GM18951 (cell line): ENCODE measurements around the gene MEF2D.
A peak's percentile ranks its signal among the peaks of the same experiment; 100 is the strongest.

Source experiments
- POLR2A ChIP-seq: IDR thresholded peaks from 4 replicates; pipeline ENCODE4 v1.6.1; 2011; ENCODE audit warnings: mild to moderate bottlenecking; ENCODE audit not compliant: insufficient read length, insufficient read depth; ENCODE audit errors: extremely low read depth
- in situ Hi-C: fragments of 300-500 bp; cut with MboI; formaldehyde crosslinking; loops from one replicate; pipeline ENCODE4 v1.12.0; 2022; ENCODE audit warnings: low sequenced_read_pairs, mixed read lengths, inconsistent platforms; ENCODE audit not compliant: unreplicated experiment

MEF2D gene

DNA sequence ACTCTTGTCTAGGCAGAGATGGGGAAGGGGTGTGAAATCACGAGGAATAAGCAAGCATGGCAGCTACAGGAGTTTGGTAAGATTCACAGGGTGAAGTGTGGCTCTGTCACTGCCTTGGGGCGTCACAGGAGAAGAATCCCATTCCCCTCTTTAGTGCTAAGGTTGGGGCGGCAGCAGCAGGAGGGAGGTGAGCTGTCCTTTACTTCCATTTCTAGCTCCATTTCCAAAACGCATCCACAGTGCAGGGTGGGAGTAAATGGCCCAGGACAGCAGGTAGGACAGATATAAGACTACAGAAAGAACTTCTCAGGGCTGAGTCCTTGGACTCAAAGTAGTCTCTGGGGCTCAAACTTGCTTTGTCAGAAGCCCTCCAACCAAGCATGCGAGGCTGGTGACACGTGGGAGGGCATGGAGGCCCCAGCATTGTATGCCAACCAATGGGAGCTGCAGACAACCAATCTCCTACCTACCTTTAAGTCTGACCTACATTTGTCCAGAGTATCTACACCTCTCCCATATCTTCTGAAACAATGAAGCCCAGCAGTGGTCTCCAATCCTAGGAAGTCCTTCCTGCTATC lies 8.5 kb downstream of the MEF2D start:
- no peak for TF ChIP-seq POLR2A
- in situ Hi-C loops: no loop called here

DNA sequence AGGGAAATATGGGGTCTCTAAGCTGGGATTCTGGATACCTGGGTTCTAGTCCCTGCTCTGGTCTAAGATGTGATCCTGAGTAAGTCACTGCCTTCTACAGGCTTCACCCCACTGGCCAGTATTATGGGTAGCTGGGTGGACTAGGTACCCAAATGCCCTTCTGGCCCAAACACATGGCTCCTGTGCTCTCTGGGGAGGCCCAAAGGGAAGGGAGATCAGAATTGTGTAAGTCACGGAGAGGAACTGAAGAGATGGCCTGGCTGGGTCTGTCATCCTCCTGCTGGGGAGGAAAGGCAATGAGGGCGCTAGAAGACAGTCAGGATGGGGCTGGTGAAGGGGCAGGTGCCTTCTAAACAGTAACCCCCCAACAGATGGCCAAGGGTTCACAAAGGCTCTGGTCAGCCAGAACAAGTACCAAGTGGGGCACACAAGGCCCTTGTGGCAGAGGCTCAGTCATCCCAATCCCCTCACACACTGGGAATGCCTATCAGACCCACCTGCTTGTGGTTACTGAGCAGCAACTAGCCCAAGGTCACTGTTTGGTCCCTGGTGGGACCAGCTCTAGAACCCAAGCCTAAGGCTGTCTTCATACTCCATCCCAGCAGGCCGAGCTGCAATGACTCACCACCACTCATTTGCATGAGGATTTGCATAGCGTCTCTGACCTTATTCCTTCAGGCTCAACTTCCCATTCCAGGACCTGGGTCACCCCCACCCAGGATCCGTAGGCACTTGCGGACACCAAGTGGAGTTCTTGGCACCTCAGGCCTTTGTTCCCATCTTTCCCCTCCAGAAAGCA lies 9.2 kb downstream of the MEF2D start:
- in situ Hi-C loops: no loop called here
- TF ChIP-seq POLR2A: peak; percentile 55

DNA sequence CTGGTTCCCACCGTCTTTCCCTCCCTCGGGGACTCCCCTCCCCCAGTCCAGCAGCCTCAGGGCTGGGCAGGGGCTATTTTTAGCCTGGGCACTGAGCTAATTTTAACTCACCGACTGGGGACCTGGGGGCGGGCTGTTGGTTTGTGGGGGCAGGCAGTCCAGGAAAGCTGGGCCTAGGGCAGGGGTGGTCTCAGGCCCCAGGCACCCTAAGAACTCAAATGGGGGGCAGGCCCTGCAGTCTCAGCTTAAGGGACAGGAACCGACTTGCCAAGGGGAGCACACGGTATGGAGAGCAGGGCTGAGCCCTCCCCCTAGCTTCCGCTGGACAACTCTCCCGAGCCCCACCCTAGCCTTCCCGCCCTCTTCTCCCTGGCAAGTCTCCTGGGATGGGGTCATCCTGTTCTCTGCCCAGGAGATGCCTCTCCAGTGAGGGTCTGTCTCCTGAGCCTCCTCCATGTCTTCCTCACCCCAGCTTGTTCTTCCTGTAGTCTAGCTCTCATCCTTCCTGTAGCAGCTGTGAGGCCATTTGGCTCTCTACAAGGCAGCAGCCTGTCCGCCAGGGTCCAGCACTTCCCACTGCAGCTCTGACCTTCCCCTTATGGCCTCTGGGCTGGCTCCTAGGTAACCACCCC lies 10.1 kb downstream of the MEF2D start:
- no peak for TF ChIP-seq POLR2A
- in situ Hi-C loops: no loop called here

DNA sequence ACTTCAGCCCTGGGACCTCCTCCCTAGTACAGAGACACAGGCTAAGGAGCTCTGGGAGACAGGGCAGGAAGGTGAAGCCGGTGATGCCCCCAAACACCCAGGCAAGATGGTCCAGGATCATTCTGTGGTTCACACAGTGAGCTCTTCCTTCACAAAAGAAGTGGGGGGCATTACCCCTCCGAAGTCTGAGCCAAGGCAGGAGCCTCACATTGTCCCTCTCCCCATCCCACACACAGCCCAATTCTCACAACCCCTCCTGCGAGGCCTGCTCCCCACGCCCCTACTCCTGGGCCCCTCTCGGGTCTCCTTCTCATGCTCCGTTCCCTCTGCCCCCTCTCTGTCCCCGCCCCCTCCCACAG lies 10.7 kb downstream of the MEF2D start:
- in situ Hi-C loops: no loop called here
- peak; percentile 4 for TF ChIP-seq POLR2A

DNA sequence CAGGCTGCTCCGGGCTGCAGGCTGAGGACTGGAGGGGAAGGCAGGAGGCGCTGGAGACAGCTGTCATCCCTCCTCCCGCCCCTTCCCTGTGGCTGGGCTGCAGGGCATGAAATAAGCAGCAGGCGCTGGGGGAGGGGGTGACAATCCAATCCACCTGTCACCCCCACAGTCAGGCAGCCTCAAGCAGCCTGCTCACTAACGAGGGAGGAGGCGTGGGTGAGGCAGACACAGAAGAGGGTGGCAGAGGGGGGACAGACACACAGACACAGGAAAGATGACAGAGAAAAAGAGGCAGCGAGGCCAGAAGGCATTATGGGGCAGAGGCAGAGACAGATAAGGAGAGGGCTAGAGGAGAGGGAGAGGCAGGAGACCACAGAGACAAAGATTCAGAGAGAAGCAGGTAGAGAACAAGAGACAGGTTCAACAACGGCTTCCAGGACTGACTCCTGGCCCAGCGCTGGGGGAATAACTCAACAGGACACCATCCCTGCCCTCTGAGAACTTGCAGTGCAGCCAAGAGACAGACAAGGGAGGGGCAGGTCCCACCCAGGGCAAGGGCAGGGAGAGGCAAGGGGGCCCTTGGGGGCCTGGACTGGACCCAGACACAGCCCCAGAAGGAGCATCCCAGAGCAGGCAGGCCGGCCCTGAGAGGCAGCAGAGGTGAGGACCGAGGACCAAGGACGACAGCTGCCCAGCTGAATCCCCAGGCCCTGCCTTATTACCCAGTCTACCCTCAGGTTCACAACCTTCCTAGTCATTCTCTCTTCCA lies 11.2 kb downstream of the MEF2D start:
- in situ Hi-C loops: no loop called here
- peak; percentile 45 for TF ChIP-seq POLR2A

DNA sequence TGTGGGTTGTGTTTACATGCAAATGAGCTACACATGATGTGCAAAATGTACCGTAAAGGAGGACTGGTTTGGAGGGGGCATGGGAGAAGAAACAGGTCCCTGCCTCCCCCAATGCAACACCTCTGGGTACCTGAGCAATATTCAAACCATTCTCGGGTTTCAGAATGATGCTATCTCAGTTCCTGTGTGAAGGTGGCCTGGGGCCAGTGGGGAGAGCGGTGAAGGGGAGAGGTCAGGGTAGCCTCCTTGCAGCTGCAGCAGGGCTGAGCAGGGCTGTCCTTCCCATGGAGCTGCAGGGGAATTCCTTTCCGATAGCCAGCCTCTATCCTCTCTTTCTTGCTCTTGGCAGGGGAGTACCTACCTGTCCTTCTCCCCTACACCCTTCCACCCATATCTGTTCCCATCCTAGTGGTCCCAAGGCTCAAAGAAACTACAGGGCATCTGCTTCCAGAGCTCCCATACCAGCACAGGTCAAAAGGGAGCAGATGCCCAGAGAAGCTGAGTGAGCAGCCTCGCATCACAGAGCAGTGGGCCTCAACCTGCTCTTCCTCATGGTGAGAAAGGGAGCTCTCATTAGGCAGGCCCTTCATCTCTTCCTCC lies 11.9 kb downstream of the MEF2D start:
- in situ Hi-C loops: no loop called here
- no peak for TF ChIP-seq POLR2A

DNA sequence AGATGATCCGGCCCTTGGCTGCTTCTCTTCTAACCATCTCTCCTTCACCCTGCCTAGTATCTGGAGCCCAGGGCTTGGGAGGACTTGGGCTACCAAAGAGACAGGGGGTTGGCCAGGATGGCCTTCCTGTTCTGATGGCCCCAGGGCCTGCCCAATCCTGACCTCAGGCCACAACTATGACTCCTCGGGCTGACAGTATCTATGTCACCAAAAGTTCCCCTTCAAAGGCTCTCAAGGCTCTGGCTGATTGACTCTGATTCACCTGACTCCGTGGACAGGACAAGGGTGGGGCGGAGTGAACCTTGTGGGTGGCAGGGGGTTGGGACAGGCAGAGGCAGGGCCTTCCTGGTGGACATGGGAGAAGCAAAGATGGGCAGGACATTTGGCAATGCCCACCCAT lies 12.7 kb downstream of the MEF2D start:
- in situ Hi-C loops: no loop called here
- no peak for TF ChIP-seq POLR2A

DNA sequence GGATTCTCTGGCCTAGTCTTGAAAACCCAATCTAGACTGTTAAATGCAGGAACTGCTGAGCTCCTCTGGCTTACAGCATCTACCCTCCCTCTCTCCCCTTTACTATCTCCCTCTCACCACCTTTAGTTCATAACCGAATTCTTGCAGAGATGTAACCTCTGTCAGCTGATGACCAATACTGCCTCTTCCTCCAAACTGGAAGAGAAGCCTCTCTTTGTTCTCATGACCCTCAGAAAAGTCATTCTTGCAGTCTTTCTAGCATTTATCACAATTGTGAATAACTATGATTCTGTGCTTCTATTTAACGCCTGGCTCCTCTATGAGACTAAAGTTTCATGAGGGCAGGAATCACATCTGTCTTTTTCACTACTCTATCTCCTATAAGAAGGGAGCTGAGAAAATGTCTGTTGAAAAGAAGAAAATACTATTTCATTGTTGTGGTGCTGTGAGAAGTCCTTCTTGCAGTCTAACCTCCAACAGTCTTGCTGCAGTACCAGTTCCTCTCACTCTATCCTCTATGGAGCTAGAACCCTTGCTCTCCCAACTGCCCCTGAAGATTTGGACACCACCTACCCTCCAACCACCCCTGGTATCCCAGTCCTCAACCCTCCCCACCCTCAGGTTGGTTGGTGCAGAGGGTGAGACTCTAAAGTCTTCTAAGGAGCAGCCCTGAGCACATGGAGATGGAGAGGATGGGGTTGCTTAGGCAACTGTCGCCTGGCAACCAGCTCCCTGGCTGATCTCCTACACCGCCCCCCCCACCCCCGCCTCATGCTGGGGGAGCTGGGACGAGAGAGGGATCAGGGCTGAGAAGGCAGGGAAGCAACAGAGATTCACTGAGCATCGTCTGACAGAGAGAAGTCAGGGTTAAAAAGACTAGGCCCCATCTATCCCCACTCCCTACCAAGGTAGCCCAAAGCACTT lies 13.9 kb downstream of the MEF2D start:
- in situ Hi-C loops: no loop called here
- TF ChIP-seq POLR2A: no peak

DNA sequence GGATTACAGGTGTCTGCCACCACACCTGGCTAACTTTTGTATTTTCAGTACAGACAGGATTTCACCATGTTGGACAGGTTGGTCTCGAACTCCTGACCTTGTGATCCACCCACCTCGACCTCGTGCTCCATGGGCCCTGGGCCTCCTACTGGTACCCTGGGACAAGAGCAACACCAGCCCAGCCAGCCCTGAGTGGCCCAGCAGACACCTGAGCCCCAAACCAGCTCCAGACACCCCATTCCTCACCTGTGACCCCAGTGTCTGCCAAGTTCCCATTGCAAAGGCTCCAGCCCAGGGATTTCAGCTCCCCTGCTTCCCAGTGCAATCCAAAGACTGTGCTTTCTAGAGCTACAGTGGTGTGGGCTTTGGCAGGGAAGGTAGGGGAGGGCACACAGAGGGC lies 14.6 kb downstream of the MEF2D start:
- in situ Hi-C loops: no loop called here
- no peak for TF ChIP-seq POLR2A

DNA sequence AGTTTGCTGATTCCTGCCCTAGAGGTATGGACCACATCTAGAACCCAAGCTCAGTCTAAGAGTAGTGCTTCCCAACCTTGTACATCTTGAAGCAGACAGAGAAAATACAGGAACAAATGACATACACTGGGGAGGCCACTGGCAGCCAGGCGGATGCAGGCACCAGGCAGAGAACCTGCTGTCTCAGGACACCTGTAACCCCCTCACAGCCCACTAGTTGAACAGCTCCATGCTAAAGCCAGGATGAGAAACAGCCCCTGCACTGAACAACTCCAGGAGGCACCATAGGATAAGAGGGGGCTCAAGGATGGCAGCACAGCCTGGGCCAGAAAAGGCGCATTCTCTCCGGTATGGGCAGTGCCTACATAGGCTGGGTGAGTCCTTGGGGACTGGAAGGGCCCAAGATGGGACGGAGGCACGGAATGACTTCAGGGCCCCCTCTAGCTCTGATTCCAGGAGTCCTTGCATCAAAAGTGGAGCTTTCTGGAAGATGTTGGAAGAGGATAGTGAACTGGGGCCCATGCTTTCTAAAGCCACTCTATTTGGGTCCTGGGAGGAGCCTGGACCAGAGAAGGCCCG lies 16.0 kb downstream of the MEF2D start:
- TF ChIP-seq POLR2A: no peak
- in situ Hi-C loops: no loop called here

DNA sequence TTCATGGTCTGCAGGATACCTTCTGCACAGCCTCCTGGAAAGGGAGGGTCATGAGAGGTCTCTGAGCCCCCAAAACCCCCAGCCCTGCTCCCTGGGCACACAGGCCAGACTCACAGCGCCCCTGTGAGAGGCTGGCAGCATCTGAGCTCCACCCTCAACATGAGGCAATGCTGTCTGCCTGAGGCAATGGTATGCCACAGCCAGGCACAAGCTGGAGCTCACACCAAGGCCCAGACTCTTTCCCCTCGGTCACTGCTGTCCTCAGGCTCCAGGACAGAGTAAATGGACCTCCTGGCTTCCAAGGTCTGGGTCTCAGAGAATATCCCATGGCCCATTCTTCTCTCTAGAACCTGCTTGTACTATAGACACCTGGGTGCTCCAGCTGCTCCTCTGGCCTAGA lies 17.2 kb downstream of the MEF2D start:
- in situ Hi-C loops: no loop called here
- no peak for TF ChIP-seq POLR2A

DNA sequence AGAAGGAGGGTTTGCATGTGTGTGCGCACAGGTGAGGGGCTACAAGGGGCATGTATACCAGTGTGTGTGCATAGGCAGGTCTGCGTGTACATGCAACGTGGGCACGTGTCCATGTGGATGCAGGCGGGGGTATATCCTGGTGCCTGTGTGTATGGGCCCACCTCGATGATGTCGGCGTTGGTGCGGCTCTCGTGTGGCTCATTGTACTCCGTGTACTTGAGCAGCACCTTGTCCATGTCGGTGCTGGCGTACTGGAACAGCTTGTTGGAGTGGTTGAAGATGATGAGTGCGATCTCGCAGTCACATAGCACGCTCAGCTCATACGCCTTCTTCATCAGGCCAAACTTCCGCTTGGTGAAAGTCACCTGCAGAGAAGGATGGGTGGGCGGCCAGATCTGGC lies 18.3 kb downstream of the MEF2D start:
- TF ChIP-seq POLR2A: no peak
- in situ Hi-C loops: no loop called here
